ENCODE results near the gene FRMD5. TPM values are rescaled to one million over a fixed set of nuclear protein-coding genes. Genes with fewer than 3 reads are reported as not detected.
"Not testable (repeated sequence)": the region's sequence is repeated elsewhere in the genome, so short reads cannot be mapped to it uniquely, and the experiment has no call there.

Gene FRMD5
- total RNA-seq, 1 donor from 2014 or later: 0.54 TPM

DNA sequence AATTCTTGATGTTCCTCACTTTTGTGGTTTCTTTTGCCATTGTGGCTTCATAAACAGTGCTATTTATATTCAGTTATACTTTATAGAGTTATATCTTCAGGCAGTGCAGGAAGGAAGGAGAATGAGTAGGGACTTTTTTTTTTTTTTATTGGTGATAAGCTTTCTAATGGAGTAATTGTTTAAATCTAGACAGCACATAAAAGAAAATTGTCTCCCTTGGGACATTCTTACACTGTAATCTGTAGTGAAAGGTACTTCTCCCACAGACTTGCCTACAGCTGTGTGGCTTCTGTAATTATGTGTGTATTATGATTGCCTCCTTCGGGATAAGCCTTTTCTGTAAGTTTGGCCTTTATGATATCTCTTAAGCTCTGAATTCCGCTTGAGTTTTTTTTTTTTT is 326.7 kb downstream of the FRMD5 start:
- no peak for TF ChIP-seq CTCF (IDR thresholded peaks at IDR 0.05; ENCODE audit: unreplicated experiment)
- no peaks in the 10 kb centered on the region for H3K4me1 Mint-ChIP-seq (ENCODE audit: unreplicated experiment)
- DNase-seq (ENCODE audit: low spot score): no peak
- H3K27me3 Mint-ChIP-seq (ENCODE audit: unreplicated experiment): no peaks in the 10 kb centered on the region
- no peak overlapping the region for H3K27ac Mint-ChIP-seq (ENCODE audit: unreplicated experiment)
- H3K9me3 Mint-ChIP-seq (ENCODE audit: unreplicated experiment): no peaks in the 10 kb centered on the region
- H3K4me3 Mint-ChIP-seq (ENCODE audit: unreplicated experiment): no peak overlapping the region
- no peaks in the 10 kb centered on the region for H3K36me3 Mint-ChIP-seq (ENCODE audit: low read depth, unreplicated experiment)

- no peak for TF ChIP-seq CTCF (IDR thresholded peaks at IDR 0.05; ENCODE audit: unreplicated experiment)
These were observed 328.0 kb downstream of the FRMD5 start for GRCh38 chr15:43867096-43867495.

GRCh38 chr15:43866636-43867035 is 328.4 kb downstream of the FRMD5 start:
- H3K27me3 Mint-ChIP-seq (ENCODE audit: unreplicated experiment); H3K36me3 Mint-ChIP-seq (ENCODE audit: low read depth, unreplicated experiment); H3K4me3 Mint-ChIP-seq (ENCODE audit: unreplicated experiment); H3K27ac Mint-ChIP-seq (ENCODE audit: unreplicated experiment); H3K4me1 Mint-ChIP-seq (ENCODE audit: unreplicated experiment); H3K9me3 Mint-ChIP-seq (ENCODE audit: unreplicated experiment); DNase-seq (ENCODE audit: low spot score): not testable (repeated sequence)

More at GRCh38 chr15:43867096-43867495, 328.0 kb downstream of the FRMD5 start:
- Mint-ChIP-seq H3K36me3 (ENCODE audit: low read depth, unreplicated experiment) (no peaks in the 10 kb centered on the region), H3K27ac (ENCODE audit: unreplicated experiment) (no peak overlapping the region), H3K4me1 (ENCODE audit: unreplicated experiment) (no peaks in the 10 kb centered on the region), H3K27me3 (ENCODE audit: unreplicated experiment) (no peaks in the 10 kb centered on the region), H3K4me3 (ENCODE audit: unreplicated experiment) (no peak overlapping the region), H3K9me3 (ENCODE audit: unreplicated experiment) (no peaks in the 10 kb centered on the region)
- no peak for DNase-seq (ENCODE audit: low spot score)

- no peak for TF ChIP-seq CTCF (IDR thresholded peaks at IDR 0.05; ENCODE audit: unreplicated experiment)
- DNase-seq (ENCODE audit: low spot score): no peak
- Mint-ChIP-seq H3K36me3 (ENCODE audit: low read depth, unreplicated experiment) (no peaks in the 10 kb centered on the region), H3K4me3 (ENCODE audit: unreplicated experiment) (no peak overlapping the region), H3K4me1 (ENCODE audit: unreplicated experiment) (no peaks in the 10 kb centered on the region), H3K9me3 (ENCODE audit: unreplicated experiment) (no peaks in the 10 kb centered on the region), H3K27me3 (ENCODE audit: unreplicated experiment) (no peaks in the 10 kb centered on the region), H3K27ac (ENCODE audit: unreplicated experiment) (no peak overlapping the region)
These were observed 335.5 kb downstream of the FRMD5 start for GRCh38 chr15:43859546-43859945.

- H3K36me3 Mint-ChIP-seq (ENCODE audit: low read depth, unreplicated experiment): peaks cover 3% of the 10 kb centered on the region
- no peaks in the 10 kb centered on the region for H3K9me3 Mint-ChIP-seq (ENCODE audit: unreplicated experiment)
- H3K27me3 Mint-ChIP-seq (ENCODE audit: unreplicated experiment): no peaks in the 10 kb centered on the region
- TF ChIP-seq CTCF (IDR thresholded peaks at IDR 0.05; ENCODE audit: unreplicated experiment): no peak
- H3K4me3 Mint-ChIP-seq (ENCODE audit: unreplicated experiment): no peak overlapping the region
- no peak for DNase-seq (ENCODE audit: low spot score)
- H3K4me1 Mint-ChIP-seq (ENCODE audit: unreplicated experiment): no peaks in the 10 kb centered on the region
- H3K27ac Mint-ChIP-seq (ENCODE audit: unreplicated experiment): no peak overlapping the region
These were observed 340.3 kb downstream of the FRMD5 start for GRCh38 chr15:43854801-43855200.

DNA sequence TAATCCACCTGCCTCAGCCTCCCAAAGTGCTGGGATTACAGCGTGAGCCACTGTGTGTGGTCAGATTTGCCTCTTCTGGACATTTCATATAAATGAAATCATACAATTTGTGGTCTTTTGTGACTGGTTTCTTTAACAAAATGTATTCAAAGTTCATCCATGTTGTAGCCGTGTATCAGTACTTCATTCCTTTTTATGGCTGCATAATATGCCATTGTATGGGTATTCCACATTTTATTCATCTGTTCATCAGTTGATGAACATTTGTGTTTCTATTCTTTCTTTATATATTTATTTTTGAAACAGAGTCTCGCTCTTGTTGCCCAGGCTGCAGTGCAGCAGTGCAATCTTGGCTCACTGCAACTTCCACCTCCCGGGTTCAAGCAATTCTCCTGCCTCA is 342.5 kb downstream of the FRMD5 start:
- H3K4me1 Mint-ChIP-seq (ENCODE audit: unreplicated experiment): no peaks in the 10 kb centered on the region
- DNase-seq (ENCODE audit: low spot score): no peak
- no peaks in the 10 kb centered on the region for H3K27me3 Mint-ChIP-seq (ENCODE audit: unreplicated experiment)
- no peak for TF ChIP-seq CTCF (IDR thresholded peaks at IDR 0.05; ENCODE audit: unreplicated experiment)
- no peak overlapping the region for H3K4me3 Mint-ChIP-seq (ENCODE audit: unreplicated experiment)
- H3K9me3 Mint-ChIP-seq (ENCODE audit: unreplicated experiment): no peaks in the 10 kb centered on the region
- H3K27ac Mint-ChIP-seq (ENCODE audit: unreplicated experiment): no peak overlapping the region
- H3K36me3 Mint-ChIP-seq (ENCODE audit: low read depth, unreplicated experiment): peaks cover 3% of the 10 kb centered on the region
